DOHH2 (cell line): ENCODE measurements around the gene TMEM187.

Source experiments
- EZH2phosphoT487 ChIP-seq: fragments of 200-600 bp; sonication (generic); IDR thresholded peaks from 2 replicates; pipeline ENCODE4 v1.6.1; 2017; ENCODE audit warnings: borderline replicate concordance, mild to moderate bottlenecking, antibody characterized with exemption, low read length, moderate library complexity, mixed read lengths
- TF ChIP-seq, protein P1 (sequence below): fragments of 200-600 bp; sonication (generic); IDR thresholded peaks from one replicate; pipeline ENCODE4 v1.5.1; 2014; ENCODE audit warnings: antibody characterized with exemption, mild to moderate bottlenecking, low read depth, low read length; ENCODE audit not compliant: poor library complexity, severe bottlenecking

- TF ChIP-seq, protein P1, sequence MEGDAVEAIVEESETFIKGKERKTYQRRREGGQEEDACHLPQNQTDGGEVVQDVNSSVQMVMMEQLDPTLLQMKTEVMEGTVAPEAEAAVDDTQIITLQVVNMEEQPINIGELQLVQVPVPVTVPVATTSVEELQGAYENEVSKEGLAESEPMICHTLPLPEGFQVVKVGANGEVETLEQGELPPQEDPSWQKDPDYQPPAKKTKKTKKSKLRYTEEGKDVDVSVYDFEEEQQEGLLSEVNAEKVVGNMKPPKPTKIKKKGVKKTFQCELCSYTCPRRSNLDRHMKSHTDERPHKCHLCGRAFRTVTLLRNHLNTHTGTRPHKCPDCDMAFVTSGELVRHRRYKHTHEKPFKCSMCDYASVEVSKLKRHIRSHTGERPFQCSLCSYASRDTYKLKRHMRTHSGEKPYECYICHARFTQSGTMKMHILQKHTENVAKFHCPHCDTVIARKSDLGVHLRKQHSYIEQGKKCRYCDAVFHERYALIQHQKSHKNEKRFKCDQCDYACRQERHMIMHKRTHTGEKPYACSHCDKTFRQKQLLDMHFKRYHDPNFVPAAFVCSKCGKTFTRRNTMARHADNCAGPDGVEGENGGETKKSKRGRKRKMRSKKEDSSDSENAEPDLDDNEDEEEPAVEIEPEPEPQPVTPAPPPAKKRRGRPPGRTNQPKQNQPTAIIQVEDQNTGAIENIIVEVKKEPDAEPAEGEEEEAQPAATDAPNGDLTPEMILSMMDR, result no peak
- TF ChIP-seq EZH2phosphoT487, result no peak
Observed at GRCh38 chrX:154030715-154031305, 58.3 kb downstream of the TMEM187 start.
